Skeletal muscle tissue (tissue), 4 donors: Measurements from ENCODE around the gene SELENOF. TPM values are rescaled to one million over a fixed set of nuclear protein-coding genes. Genes with fewer than 3 reads are reported as not detected.
"Not testable (repeated sequence)": the region's sequence is repeated elsewhere in the genome, so short reads cannot be mapped to it uniquely, and the experiment has no call there.

Source experiments
- H3K27ac ChIP-seq: one replicate; pipeline ENCODE4 v1.7.0; 2013; ENCODE audit warnings: mild to moderate bottlenecking, low read depth, low read length, inconsistent platforms
- H3K27me3 ChIP-seq, 3 donors: one replicate each; pipeline ENCODE4 v1.7.0; 2013; ENCODE audit warnings: low read length in 3 of 3; ENCODE audit not compliant: control insufficient read depth in 3 of 3, insufficient read depth in 3 of 3
- H3K36me3 ChIP-seq, 3 donors: one replicate each; pipeline ENCODE4 v1.7.0; 2013; ENCODE audit warnings: low read length in 3 of 3; ENCODE audit not compliant: control insufficient read depth in 3 of 3, insufficient read depth in 3 of 3
- H3K4me1 ChIP-seq, 3 donors: one replicate each; pipeline ENCODE4 v1.7.0; 2013; ENCODE audit warnings: low read length in 3 of 3, mild to moderate bottlenecking in 3 of 3; ENCODE audit not compliant: control insufficient read depth in 3 of 3, insufficient read depth in 3 of 3
- H3K4me3 ChIP-seq, 3 donors: one replicate each; pipeline ENCODE4 v1.7.0; 2013; ENCODE audit warnings: low read length in 3 of 3
- H3K9ac ChIP-seq, 3 donors: one replicate each; pipeline ENCODE4 v1.7.0; 2013; ENCODE audit warnings: low read length in 3 of 3, mild to moderate bottlenecking in 3 of 3, moderate library complexity in 2 of 3, low read depth in 1 of 3
- H3K9me3 ChIP-seq, 3 donors: one replicate each; pipeline ENCODE4 v1.7.0; 2013; ENCODE audit warnings: low read length in 3 of 3; ENCODE audit not compliant: control insufficient read depth in 3 of 3
- total RNA-seq: library from RNA; depleted of rRNA; stranded (reverse); fragments of >200 nt; gene quantifications from one replicate; pipeline ENCODE4 v1.2.3, GENCODE V29; 2014
- donor health status: Osteomylitis.

Gene SELENOF
- total RNA-seq, 1 donor from 2014 or later = 101 TPM

GRCh38 chr1:86825319-86825718 is 88.6 kb downstream of the SELENOF start:
- Histone ChIP-seq H3K27me3 (no peaks in the 10 kb centered on the region), H3K4me1 (no peaks in the 10 kb centered on the region), H3K9me3 (no peaks in the 10 kb centered on the region), H3K4me3 (no peak overlapping the region), H3K9ac (no peak overlapping the region), H3K27ac (no peak overlapping the region), H3K36me3 (no peaks in the 10 kb centered on the region)

GRCh38 chr1:86823821-86824500 is 90.0 kb downstream of the SELENOF start:
- no peaks in the 10 kb centered on the region for H3K9me3 ChIP-seq
- no peak overlapping the region for H3K27ac ChIP-seq
- no peaks in the 10 kb centered on the region for H3K36me3 ChIP-seq
- H3K9ac ChIP-seq = no peak overlapping the region
- H3K4me1 ChIP-seq = no peaks in the 10 kb centered on the region
- H3K4me3 ChIP-seq = no peak overlapping the region
- no peaks in the 10 kb centered on the region for H3K27me3 ChIP-seq

GRCh38 chr1:86823386-86823785 is 90.5 kb downstream of the SELENOF start:
- Histone ChIP-seq H3K27me3 (no peaks in the 10 kb centered on the region), H3K9ac (no peak overlapping the region), H3K9me3 (no peaks in the 10 kb centered on the region), H3K4me1 (no peaks in the 10 kb centered on the region), H3K27ac (no peak overlapping the region), H3K4me3 (no peak overlapping the region), H3K36me3 (no peaks in the 10 kb centered on the region)

- H3K4me3 ChIP-seq = no peak overlapping the region
- H3K27me3 ChIP-seq = no peaks in the 10 kb centered on the region
- no peak overlapping the region for H3K27ac ChIP-seq
- no peaks in the 10 kb centered on the region for H3K4me1 ChIP-seq
- H3K36me3 ChIP-seq = no peaks in the 10 kb centered on the region
- H3K9ac ChIP-seq = no peak overlapping the region
- H3K9me3 ChIP-seq = no peaks in the 10 kb centered on the region
Observed at GRCh38 chr1:86822459-86822858, 91.5 kb downstream of the SELENOF start.

- no peaks in the 10 kb centered on the region for H3K36me3 ChIP-seq
- no peak overlapping the region for H3K27ac ChIP-seq
- no peak overlapping the region for H3K4me3 ChIP-seq
- no peaks in the 10 kb centered on the region for H3K4me1 ChIP-seq
- no peak overlapping the region for H3K9ac ChIP-seq
- no peaks in the 10 kb centered on the region for H3K27me3 ChIP-seq
- H3K9me3 ChIP-seq = no peaks in the 10 kb centered on the region
Observed at GRCh38 chr1:86821956-86822355, 92.0 kb downstream of the SELENOF start.

- H3K4me3 ChIP-seq, H3K27me3 ChIP-seq, H3K36me3 ChIP-seq, H3K9ac ChIP-seq, H3K4me1 ChIP-seq, H3K27ac ChIP-seq, H3K9me3 ChIP-seq: not testable (repeated sequence)
Observed at GRCh38 chr1:86819970-86820369, 94.0 kb downstream of the SELENOF start.

- H3K27me3 ChIP-seq, H3K27ac ChIP-seq, H3K9ac ChIP-seq, H3K9me3 ChIP-seq, H3K4me1 ChIP-seq, H3K4me3 ChIP-seq, H3K36me3 ChIP-seq: not testable (repeated sequence)
Observed at GRCh38 chr1:86817246-86817826, 96.6 kb downstream of the SELENOF start.

- not testable (repeated sequence) for H3K9me3 ChIP-seq, H3K4me3 ChIP-seq, H3K27me3 ChIP-seq, H3K36me3 ChIP-seq, H3K27ac ChIP-seq, H3K9ac ChIP-seq, H3K4me1 ChIP-seq
Observed at GRCh38 chr1:86814118-86814517, 99.8 kb downstream of the SELENOF start.

Other genes starting within 250 kb of the SELENOF start
- 57.9 TPM for gene SH3GLB1, start 209.6 kb downstream of the SELENOF start, total RNA-seq
- 9.9 TPM for gene HS2ST1, start 509 bp upstream of the SELENOF start, total RNA-seq